Measurements from ENCODE around the gene ZNF174. TPM values are rescaled to one million over a fixed set of nuclear protein-coding genes. Genes with fewer than 3 reads are reported as not detected.

Gene ZNF174
- total RNA-seq, 2 experiments from 2014 or later: 21.1 to 21.7 TPM

DNA sequence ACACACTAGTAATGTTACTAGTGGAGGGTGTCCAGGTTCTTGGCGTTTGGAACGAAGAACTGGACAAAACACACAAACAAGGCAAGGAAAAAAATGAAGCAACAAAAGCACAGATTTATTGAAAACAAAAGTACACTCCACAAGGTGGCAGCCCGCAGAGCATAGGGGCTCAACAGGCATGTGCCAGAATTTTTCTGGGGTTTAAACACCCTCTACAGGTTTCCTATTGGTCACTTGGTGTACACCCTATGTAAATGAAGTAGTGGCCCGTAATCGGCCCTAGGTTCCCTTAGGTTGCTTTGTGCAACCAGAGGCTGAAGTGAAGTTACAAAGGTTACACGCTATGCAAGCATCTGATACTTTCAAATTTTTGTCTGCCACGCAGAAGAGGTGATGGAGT lies 37.2 kb upstream of the ZNF174 start:
- H3K27ac ChIP-seq (ENCODE audit: low read depth, low read length, poor library complexity, severe bottlenecking): no peak overlapping the region
- H3K4me3 ChIP-seq (ENCODE audit: low read depth, low read length, poor library complexity, severe bottlenecking): no peak overlapping the region
- DNase-seq (ENCODE audit: low spot score): peak; percentile 65
- no peaks in the 10 kb centered on the region for H3K9me3 ChIP-seq (ENCODE audit: low read length)
- no TSS peak for BruUV-seq (replicated peaks)
- no peaks in the 10 kb centered on the region for H3K9me2 ChIP-seq (ENCODE audit: insufficient read depth, low read length)
- no peaks in the 10 kb centered on the region for H3K36me3 ChIP-seq (ENCODE audit: insufficient read depth, low read length)
- TF ChIP-seq EZH2phosphoT487 (IDR thresholded peaks at IDR 0.05; ENCODE audit: borderline replicate concordance, low read depth, low read length): no peak
- TF ChIP-seq, protein P1, sequence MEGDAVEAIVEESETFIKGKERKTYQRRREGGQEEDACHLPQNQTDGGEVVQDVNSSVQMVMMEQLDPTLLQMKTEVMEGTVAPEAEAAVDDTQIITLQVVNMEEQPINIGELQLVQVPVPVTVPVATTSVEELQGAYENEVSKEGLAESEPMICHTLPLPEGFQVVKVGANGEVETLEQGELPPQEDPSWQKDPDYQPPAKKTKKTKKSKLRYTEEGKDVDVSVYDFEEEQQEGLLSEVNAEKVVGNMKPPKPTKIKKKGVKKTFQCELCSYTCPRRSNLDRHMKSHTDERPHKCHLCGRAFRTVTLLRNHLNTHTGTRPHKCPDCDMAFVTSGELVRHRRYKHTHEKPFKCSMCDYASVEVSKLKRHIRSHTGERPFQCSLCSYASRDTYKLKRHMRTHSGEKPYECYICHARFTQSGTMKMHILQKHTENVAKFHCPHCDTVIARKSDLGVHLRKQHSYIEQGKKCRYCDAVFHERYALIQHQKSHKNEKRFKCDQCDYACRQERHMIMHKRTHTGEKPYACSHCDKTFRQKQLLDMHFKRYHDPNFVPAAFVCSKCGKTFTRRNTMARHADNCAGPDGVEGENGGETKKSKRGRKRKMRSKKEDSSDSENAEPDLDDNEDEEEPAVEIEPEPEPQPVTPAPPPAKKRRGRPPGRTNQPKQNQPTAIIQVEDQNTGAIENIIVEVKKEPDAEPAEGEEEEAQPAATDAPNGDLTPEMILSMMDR (conservative IDR thresholded peaks at IDR 0.05; ENCODE audit: low read length): peak; percentile 66
- H4K20me1 ChIP-seq (ENCODE audit: insufficient read depth, low read length): no peaks in the 10 kb centered on the region
- H3K79me2 ChIP-seq (ENCODE audit: insufficient read depth, low read depth, low read length): no peaks in the 10 kb centered on the region
- H2AFZ ChIP-seq (ENCODE audit: low read length): 0 out of 2 replicates have a peak overlapping the region, but pooled peaks have one; percentile 27
- intact Hi-C loops (cut with micrococcal nuclease; ENCODE audit: unreplicated experiment): no loop called here
- peak overlapping the region; percentile 30; the same call in 1 of the 2 replicates for H3K4me2 ChIP-seq (ENCODE audit: low read length)
- POLR2A ChIA-PET: interaction anchor here (0.8 kb wide), 1 partner anchor 9 kb away, joined by 3 read pairs; no protein-coding TSS in a partner anchor
- H3K4me1 ChIP-seq (ENCODE audit: insufficient read depth, low read length, poor library complexity, severe bottlenecking): peaks cover 14% of the 10 kb centered on the region
- CTCF ChIA-PET (ENCODE audit: unreplicated experiment): no interaction called here

DNA sequence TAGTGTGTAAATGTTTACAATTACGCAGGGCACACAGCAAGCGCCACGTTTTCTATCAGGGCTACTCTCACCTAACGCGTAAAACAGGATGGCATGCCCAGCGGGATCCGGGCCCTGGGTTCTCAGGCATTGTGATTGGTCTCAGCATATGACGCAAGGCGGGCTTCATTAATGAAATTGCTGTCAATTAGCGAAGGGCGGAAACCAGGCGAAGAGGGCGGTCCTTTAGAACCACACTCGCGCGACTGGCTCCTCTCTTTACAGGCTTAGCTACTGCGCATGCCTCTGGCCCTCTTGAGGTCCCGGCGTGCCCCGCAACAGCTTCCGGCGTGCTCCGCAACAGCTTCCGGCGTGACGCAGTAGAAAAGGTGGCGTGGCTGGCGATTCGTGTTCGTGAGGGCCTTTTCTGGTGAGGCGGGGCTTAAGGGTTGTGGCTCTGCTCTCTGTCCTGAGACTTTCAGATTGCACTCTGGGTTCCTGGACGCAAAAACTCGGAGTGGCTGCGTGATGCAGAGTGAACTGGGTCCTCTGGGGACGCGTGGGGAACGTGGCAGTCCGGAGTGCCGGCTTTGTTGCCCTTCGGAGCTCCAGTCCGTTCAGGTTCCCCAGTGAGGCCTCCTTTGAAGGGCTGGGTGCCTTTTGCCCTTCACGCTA lies 36.1 kb upstream of the ZNF174 start:
- Histone ChIP-seq H2AFZ (ENCODE audit: low read length) (peak overlapping the region; percentile 45; the same call in 1 of the 2 replicates), H3K9me3 (ENCODE audit: low read length) (no peaks in the 10 kb centered on the region), H4K20me1 (ENCODE audit: insufficient read depth, low read length) (no peaks in the 10 kb centered on the region), H3K9me2 (ENCODE audit: insufficient read depth, low read length) (no peaks in the 10 kb centered on the region), H3K27ac (ENCODE audit: low read depth, low read length, poor library complexity, severe bottlenecking) (no peak overlapping the region), H3K4me3 (ENCODE audit: low read depth, low read length, poor library complexity, severe bottlenecking) (no peak overlapping the region), H3K4me1 (ENCODE audit: insufficient read depth, low read length, poor library complexity, severe bottlenecking) (peaks cover 14% of the 10 kb centered on the region), H3K79me2 (ENCODE audit: insufficient read depth, low read depth, low read length) (no peaks in the 10 kb centered on the region), H3K4me2 (ENCODE audit: low read length) (no peak overlapping the region), H3K36me3 (ENCODE audit: insufficient read depth, low read length) (no peaks in the 10 kb centered on the region)
- no TSS peak for BruUV-seq (replicated peaks)
- intact Hi-C loops (cut with micrococcal nuclease; ENCODE audit: unreplicated experiment): loop anchor here (5.0 kb wide), 1 partner anchor 98 kb away; no protein-coding TSS in a partner anchor
- CTCF ChIA-PET (ENCODE audit: unreplicated experiment): no interaction called here
- no peak for DNase-seq (ENCODE audit: low spot score)
- no peak for TF ChIP-seq EZH2phosphoT487 (IDR thresholded peaks at IDR 0.05; ENCODE audit: borderline replicate concordance, low read depth, low read length)
- TF ChIP-seq, protein P1 (conservative IDR thresholded peaks at IDR 0.05; ENCODE audit: low read length): no peak
- POLR2A ChIA-PET: no interaction called here

DNA sequence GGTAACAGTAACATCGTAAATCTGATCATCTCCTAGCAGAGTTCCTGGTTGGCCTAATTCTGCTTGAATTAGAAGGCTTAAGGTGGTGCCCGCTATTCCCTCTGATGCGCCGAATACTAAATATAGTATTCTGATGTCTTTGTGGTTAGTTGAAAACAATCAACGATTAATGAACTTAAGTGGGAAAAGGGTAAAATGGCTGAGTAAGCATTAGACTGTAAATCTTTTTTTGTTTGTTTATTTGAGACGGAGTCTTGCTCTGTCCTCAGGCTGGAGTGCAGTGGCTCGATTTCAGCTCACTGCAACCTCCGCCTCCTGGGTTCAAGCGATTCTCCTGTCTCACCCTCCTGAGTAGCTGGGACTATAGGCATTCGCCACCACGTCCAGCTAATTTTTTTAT lies 31.9 kb upstream of the ZNF174 start:
- BruUV-seq (replicated peaks): no TSS peak
- TF ChIP-seq, protein P1 (conservative IDR thresholded peaks at IDR 0.05; ENCODE audit: low read length): no peak
- TF ChIP-seq EZH2phosphoT487 (IDR thresholded peaks at IDR 0.05; ENCODE audit: borderline replicate concordance, low read depth, low read length): no peak

More for the DNA sequence above, 31.9 kb upstream of the ZNF174 start:
- DNase-seq (ENCODE audit: low spot score): no peak
- intact Hi-C loops (cut with micrococcal nuclease; ENCODE audit: unreplicated experiment): loop anchor here (5.0 kb wide), 1 partner anchor 102 kb away; no protein-coding TSS in a partner anchor
- no peak overlapping the region for H3K4me3 ChIP-seq (ENCODE audit: low read depth, low read length, poor library complexity, severe bottlenecking)
- no peaks in the 10 kb centered on the region for H3K36me3 ChIP-seq (ENCODE audit: insufficient read depth, low read length)
- no peak overlapping the region for H2AFZ ChIP-seq (ENCODE audit: low read length)
- no peaks in the 10 kb centered on the region for H4K20me1 ChIP-seq (ENCODE audit: insufficient read depth, low read length)
- POLR2A ChIA-PET: no interaction called here
- H3K9me3 ChIP-seq (ENCODE audit: low read length): no peaks in the 10 kb centered on the region
- CTCF ChIA-PET (ENCODE audit: unreplicated experiment): interaction anchor here (0.7 kb wide), 1 partner anchor 42 kb away, joined by 3 read pairs; no protein-coding TSS in a partner anchor
- no peaks in the 10 kb centered on the region for H3K79me2 ChIP-seq (ENCODE audit: insufficient read depth, low read depth, low read length)
- H3K4me2 ChIP-seq (ENCODE audit: low read length): no peak overlapping the region
- H3K9me2 ChIP-seq (ENCODE audit: insufficient read depth, low read length): no peaks in the 10 kb centered on the region
- H3K4me1 ChIP-seq (ENCODE audit: insufficient read depth, low read length, poor library complexity, severe bottlenecking): peaks cover under 1% of the 10 kb centered on the region
- H3K27ac ChIP-seq (ENCODE audit: low read depth, low read length, poor library complexity, severe bottlenecking): no peak overlapping the region
